Psoas muscle (tissue), 8 donors: Measurements from ENCODE around the gene APOO. TPM values are rescaled to one million over a fixed set of nuclear protein-coding genes. Genes with fewer than 3 reads are reported as not detected.
A peak's percentile ranks its signal among the peaks of the same experiment; 100 is the strongest.

ENCODE experiments used
- ATAC-seq, 4 donors: fragments of 200-7000 bp; cut with Tn5 transposase; one replicate each; pipeline ENCODE4 v1.9.1; 2020; ENCODE audit warnings: moderate library complexity in 3 of 4, mild to moderate bottlenecking in 2 of 4
- DNase-seq, 2 donors: peaks; one replicate each; pipeline ENCODE4 v3.0.0-alpha.2; 2020
- H3K27ac ChIP-seq: fragments of 200-600 bp; one replicate; pipeline ENCODE4 v1.8.0; 2022
- H3K27me3 ChIP-seq, 3 donors: fragments of 200-600 bp in 1 of 3; one replicate each; pipeline versions ENCODE4 v1.6.1 to v1.8.0; 2013 to 2022; ENCODE audit warnings: low read length in 2 of 3, mild to moderate bottlenecking in 2 of 3, moderate library complexity in 1 of 3; ENCODE audit not compliant: insufficient read depth in 3 of 3
- H3K36me3 ChIP-seq, 2 donors: fragments of 200-600 bp in 1 of 2; one replicate each; pipeline versions ENCODE4 v1.6.1 to v1.8.0; 2013 to 2022; ENCODE audit warnings: low read depth in 1 of 2, mild to moderate bottlenecking in 1 of 2, moderate library complexity in 1 of 2; ENCODE audit not compliant: insufficient read depth in 1 of 2
- H3K4me1 ChIP-seq: fragments of 200-600 bp; one replicate; pipeline ENCODE4 v1.8.0; 2022
- H3K4me3 ChIP-seq: fragments of 200-600 bp; one replicate; pipeline ENCODE4 v1.8.0; 2022; ENCODE audit warnings: mild to moderate bottlenecking
- H3K9me3 ChIP-seq: fragments of 200-600 bp; one replicate; pipeline ENCODE4 v1.8.0; 2022
- CTCF ChIP-seq: fragments of 200-600 bp; IDR thresholded peaks from one replicate; pipeline ENCODE4 v1.8.0; 2022; ENCODE audit warnings: antibody characterized with exemption
- WGBS, 3 donors: extraction: QIAGEN DNeasy Blood & Tissue Kit; methylation state at CpG; one replicate each; pipeline versions ENCODE4 v1.1.6 to v1.1.7; 2013; 5-methylcytosine and 5-hydroxymethylcytosine counted together
- intact Hi-C, 2 donors: fragments of 100-400 bp; cut with DNase I; formaldehyde crosslinking; loops; one replicate each; pipeline versions ENCODE4 v1.11.0 to v1.14.2; 2022
- polyA plus RNA-seq, 3 donors: library from polyadenylated mRNA; stranded (reverse); fragments of 200-250 nt; gene quantifications; one replicate each; pipeline ENCODE4 v1.2.3, GENCODE V29; 2013
- total RNA-seq, 4 donors: library from RNA; stranded (reverse); fragmentation: NEBNext Ultra II Directional in 2 of 4; extraction: Animal tissue kit (Norgen Biotek cat#: 25700) in 2 of 4; gene quantifications; one replicate each; pipeline versions ENCODE4 v1.2.1 to v1.2.4, GENCODE V29; 2021 to 2023
- donor health status: healthy with polysubstance abuse.
- donor health status: DM: no; HTN: no; CAD: no; lungs with moderate emphysema.
- donor health status: Bipolar disorder and iron deficiency.
- donor health status: healthy.
- donor health status: DM: yes; HTN: yes; CAD: no.
- donor health status: DM: no; HTN: no; CAD: no.
- donor health status: DM: no; HTN: no; CAD: no.
- donor health status: DM: yes; HTN: yes; CAD: no.

APOO gene
- total and polyA plus RNA-seq, 7 donors, result 29.7 to 78.5 (median 54.7) TPM

DNA sequence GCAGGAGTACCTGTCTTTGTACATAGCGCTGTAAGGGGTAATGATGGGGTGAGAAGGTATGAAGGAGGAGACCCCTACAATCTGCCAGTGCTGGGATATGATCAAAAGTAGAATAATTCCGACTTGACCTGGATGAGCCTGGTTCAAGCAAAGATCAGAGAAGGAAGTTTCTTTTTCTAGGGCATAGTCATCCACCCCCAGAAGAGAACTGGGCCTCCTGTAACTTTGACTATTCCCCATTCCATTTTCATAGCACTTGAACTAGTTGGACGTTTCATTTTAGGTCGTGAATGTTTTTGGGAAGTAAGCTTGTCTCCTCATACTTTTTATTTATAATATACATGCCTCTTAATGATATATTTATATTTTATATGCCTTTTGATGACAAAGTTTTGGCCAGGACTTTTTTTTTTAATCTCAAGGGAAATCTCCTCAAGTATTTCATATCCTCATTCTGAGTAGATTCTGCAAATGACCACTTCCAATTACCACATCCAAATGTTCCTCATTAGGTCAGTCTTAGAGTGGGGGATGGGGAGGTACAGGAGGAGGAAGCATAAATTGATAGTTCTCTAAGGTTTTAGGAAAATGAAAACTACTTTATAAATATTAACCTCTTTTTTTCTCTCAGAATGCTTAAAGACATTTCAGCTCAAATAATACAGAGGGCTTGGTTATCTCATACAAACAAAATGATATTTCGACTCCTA, 3.5 kb upstream of the APOO start:
- H3K27ac ChIP-seq, result no peak overlapping the region
- DNase-seq, result no peak
- no peak for ATAC-seq
- H3K9me3 ChIP-seq, result no peaks in the 10 kb centered on the region
- WGBS, 3 donors, result 76 to 90% (median 79%) methylated on average over 5 of the region's 5 CpGs
- intact Hi-C loops, result no loop called here
- H3K27me3 ChIP-seq, result peaks cover 0 to 7% (median 0%) of the 10 kb centered on the region in 3 donors
- no peaks in the 10 kb centered on the region for H3K36me3 ChIP-seq
- no peaks in the 10 kb centered on the region for H3K4me1 ChIP-seq
- no peak for TF ChIP-seq CTCF
- H3K4me3 ChIP-seq, result no peak overlapping the region

- 28 to 40% (median 33%) methylated on average over 13 of the region's 13 CpGs for WGBS, 3 donors
- Histone ChIP-seq H3K27me3 (peaks cover 0 to 7% (median 0%) of the 10 kb centered on the region in 3 donors), H3K4me3 (peak overlapping the region; percentile 76), H3K4me1 (no peaks in the 10 kb centered on the region), H3K9me3 (no peaks in the 10 kb centered on the region), H3K36me3 (no peaks in the 10 kb centered on the region), H3K27ac (peak overlapping the region; percentile 82)
- ATAC-seq (no peak), DNase-seq (no peak)
- no peak for TF ChIP-seq CTCF
- intact Hi-C loops, result loop anchor here (5.0 to 10.0 kb wide), 2 partner anchors 114 to 246 kb away; no protein-coding TSS in a partner anchor
Observed at GRCh38 chrX:23908219-23909004, 674 bp upstream of the APOO start.

- H3K36me3 ChIP-seq, result no peaks in the 10 kb centered on the region
- intact Hi-C loops, result loop anchor here (5.0 to 10.0 kb wide), 2 partner anchors 115 to 248 kb away; no protein-coding TSS in a partner anchor
- ATAC-seq (peak; percentile 6 to 26 (median 17)), DNase-seq (no peak)
- H3K4me1 ChIP-seq, result peaks cover 3% of the 10 kb centered on the region
- no peak for TF ChIP-seq CTCF
- H3K4me3 ChIP-seq, result peak overlapping the region; percentile 76
- H3K9me3 ChIP-seq, result no peaks in the 10 kb centered on the region
- peak overlapping the region; percentile 82 for H3K27ac ChIP-seq
- H3K27me3 ChIP-seq, result peaks cover 0 to 7% (median 0%) of the 10 kb centered on the region in 3 donors
- 1 to 35% (median 2%) methylated on average over 12 of the region's 12 CpGs for WGBS, 3 donors
Observed at GRCh38 chrX:23907111-23907497, 634 bp downstream of the APOO start.

- peaks cover 15% of the 10 kb centered on the region for H3K4me1 ChIP-seq
- intact Hi-C loops, result loop anchor here in 1 of 2 donors (5.0 to 10.0 kb wide), 2 partner anchors 207 to 251 kb away; no protein-coding TSS in a partner anchor
- no peak for TF ChIP-seq CTCF
- 42 to 55% (median 46%) methylated on average over 2 of the region's 2 CpGs for WGBS, 3 donors
- H3K27ac ChIP-seq, result no peak overlapping the region
- DNase-seq, result no peak
- no peak overlapping the region for H3K4me3 ChIP-seq
- no peaks in the 10 kb centered on the region for H3K36me3 ChIP-seq
- peaks cover 0 to 7% (median 0%) of the 10 kb centered on the region in 3 donors for H3K27me3 ChIP-seq
- H3K9me3 ChIP-seq, result no peaks in the 10 kb centered on the region
- ATAC-seq, result no peak
Observed at GRCh38 chrX:23904096-23904495, 3.6 kb downstream of the APOO start.
